Measurements from ENCODE around the gene GUCA2A.

Gene GUCA2A

DNA sequence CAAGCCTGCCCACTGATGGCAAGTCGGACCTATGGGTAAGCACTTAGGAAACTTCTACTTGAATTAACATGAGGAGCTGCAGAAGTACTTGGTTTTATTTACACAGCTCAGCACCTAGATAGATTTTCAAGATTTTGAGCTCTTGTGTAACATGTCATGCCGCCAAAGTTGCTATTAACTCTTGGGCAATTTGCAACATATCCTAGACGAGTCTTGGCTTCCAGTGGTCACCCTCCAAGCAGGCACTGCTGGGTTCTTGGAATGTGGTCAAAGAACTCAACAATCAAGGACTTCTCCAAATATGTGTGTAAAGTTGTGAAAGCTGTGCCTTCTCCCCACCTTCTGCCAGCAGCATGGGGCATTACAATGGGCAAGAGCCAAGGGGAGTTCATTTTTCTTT lies 29.1 kb downstream of the GUCA2A start:
- no peak overlapping the region for H2AFZ ChIP-seq (ENCODE audit: low read length)
- H3K4ac ChIP-seq (ENCODE audit: low read length), result no peak overlapping the region
- H3K4me2 ChIP-seq (ENCODE audit: insufficient read depth, low read length, poor library complexity, severe bottlenecking), result no peak overlapping the region
- H3K27me3 ChIP-seq (ENCODE audit: control insufficient read depth in 3 of 3, insufficient read depth in 3 of 3, low read depth in 1 of 3, low read length in 3 of 3), result peaks cover 0 to 2% (median 0%) of the 10 kb centered on the region in 3 experiments
- no peak overlapping the region for H3K27ac ChIP-seq (replicated peaks; ENCODE audit: low read length)
- no peak overlapping the region for H3K4me3 ChIP-seq (ENCODE audit: low read length in 2 of 2)
- no peak overlapping the region for H3K9ac ChIP-seq (ENCODE audit: low read depth, low read length, poor library complexity)
- no peak overlapping the region for H3K14ac ChIP-seq (ENCODE audit: low read length)
- no peak overlapping the region for H3K23ac ChIP-seq (ENCODE audit: low read depth, low read length, poor library complexity)
- no peak overlapping the region for H2BK5ac ChIP-seq (ENCODE audit: low read length)
- H3K4me1 ChIP-seq (ENCODE audit: control insufficient read depth in 2 of 2, insufficient read depth in 1 of 2, low read depth in 1 of 2, low read length in 2 of 2), result peaks cover 2 to 9% of the 10 kb centered on the region in 2 donors
- H3K9me3 ChIP-seq (replicated peaks in 1 of 2; ENCODE audit: control insufficient read depth in 2 of 2, insufficient read depth in 1 of 2, low read depth in 1 of 2, low read length in 2 of 2), result no peaks in the 10 kb centered on the region
- no peak overlapping the region for H3K18ac ChIP-seq (ENCODE audit: low read length)
- no peaks in the 10 kb centered on the region for H3K36me3 ChIP-seq (replicated peaks in 1 of 2; ENCODE audit: control insufficient read depth in 2 of 2, insufficient read depth in 2 of 2, low read length in 2 of 2)
- no peaks in the 10 kb centered on the region for H3K79me1 ChIP-seq (ENCODE audit: low read depth, low read length)
- no peak overlapping the region for H2BK15ac ChIP-seq (ENCODE audit: low read length)
- no peak for DNase-seq (ENCODE audit: low spot score)
- H4K8ac ChIP-seq (ENCODE audit: low read depth, low read length), result no peak overlapping the region
- H2BK120ac ChIP-seq (ENCODE audit: low read depth, low read length), result no peak overlapping the region
- H2BK12ac ChIP-seq (ENCODE audit: low read length), result no peak overlapping the region
- no CpG with 5 or more reads among the region's 3 CpGs for WGBS, 2 donors (ENCODE audit: extremely low coverage in 2 of 2, insufficient read length in 2 of 2, insufficient replicate concordance in 1 of 2)
- no peak overlapping the region for H4K91ac ChIP-seq (ENCODE audit: low read depth, low read length, poor library complexity)
- no peak overlapping the region for H2AK5ac ChIP-seq (ENCODE audit: low read depth, low read length)

DNA sequence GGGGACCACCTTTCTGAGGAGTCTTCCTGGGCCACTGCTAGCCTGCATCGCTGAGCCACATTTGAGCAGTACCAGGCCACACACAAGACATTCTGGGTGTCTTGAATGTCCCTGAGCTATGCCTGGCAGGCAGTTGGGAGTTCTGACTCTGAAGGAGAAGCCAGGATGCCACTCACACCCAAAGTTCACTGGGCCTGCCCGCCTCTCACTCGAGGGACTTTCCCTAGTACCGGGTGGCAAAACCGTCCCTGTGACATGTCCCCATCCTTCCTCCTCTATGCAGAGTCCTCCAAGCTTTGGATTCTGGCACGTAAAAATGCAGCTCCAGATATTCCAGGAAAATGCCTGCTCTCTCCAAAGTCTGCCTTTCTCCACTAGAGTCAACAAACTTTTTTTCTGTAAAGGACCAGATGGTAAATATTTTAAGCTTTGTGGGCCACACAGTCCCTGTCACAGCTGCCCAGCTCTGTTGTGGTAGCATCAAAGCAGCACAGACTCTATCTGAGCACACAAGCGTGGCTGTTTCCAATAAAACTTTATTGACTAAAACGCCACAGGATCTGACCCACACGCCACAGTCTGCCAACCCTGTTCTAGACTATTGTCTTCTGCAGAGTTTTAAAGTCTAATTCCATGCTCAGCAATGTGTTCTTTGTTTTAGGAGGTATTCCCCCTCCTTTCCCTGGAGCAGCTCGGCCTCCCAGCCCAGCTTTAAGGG lies 30.6 kb downstream of the GUCA2A start:
- Histone ChIP-seq H3K23ac (ENCODE audit: low read depth, low read length, poor library complexity) (no peak overlapping the region), H2BK12ac (ENCODE audit: low read length) (no peak overlapping the region), H2BK15ac (ENCODE audit: low read length) (no peak overlapping the region), H3K4me1 (ENCODE audit: control insufficient read depth in 2 of 2, insufficient read depth in 1 of 2, low read depth in 1 of 2, low read length in 2 of 2) (peaks cover 2 to 9% of the 10 kb centered on the region in 2 donors), H2BK120ac (ENCODE audit: low read depth, low read length) (no peak overlapping the region), H3K4me2 (ENCODE audit: insufficient read depth, low read length, poor library complexity, severe bottlenecking) (no peak overlapping the region), H3K27me3 (ENCODE audit: control insufficient read depth in 3 of 3, insufficient read depth in 3 of 3, low read depth in 1 of 3, low read length in 3 of 3) (peaks cover 0 to 10% (median 0%) of the 10 kb centered on the region in 3 experiments), H4K91ac (ENCODE audit: low read depth, low read length, poor library complexity) (no peak overlapping the region), H3K36me3 (replicated peaks in 1 of 2; ENCODE audit: control insufficient read depth in 2 of 2, insufficient read depth in 2 of 2, low read length in 2 of 2) (no peaks in the 10 kb centered on the region), H3K18ac (ENCODE audit: low read length) (no peak overlapping the region), H3K9me3 (replicated peaks in 1 of 2; ENCODE audit: control insufficient read depth in 2 of 2, insufficient read depth in 1 of 2, low read depth in 1 of 2, low read length in 2 of 2) (no peaks in the 10 kb centered on the region), H3K4ac (ENCODE audit: low read length) (no peak overlapping the region), H4K8ac (ENCODE audit: low read depth, low read length) (no peak overlapping the region), H2BK5ac (ENCODE audit: low read length) (no peak overlapping the region), H3K14ac (ENCODE audit: low read length) (no peak overlapping the region), H2AFZ (ENCODE audit: low read length) (no peak overlapping the region), H3K27ac (replicated peaks; ENCODE audit: low read length) (no peak overlapping the region), H2AK5ac (ENCODE audit: low read depth, low read length) (no peak overlapping the region), H3K79me1 (ENCODE audit: low read depth, low read length) (no peaks in the 10 kb centered on the region), H3K9ac (ENCODE audit: low read depth, low read length, poor library complexity) (no peak overlapping the region), H3K4me3 (ENCODE audit: low read length in 2 of 2) (no peak overlapping the region)
- WGBS, 2 donors (ENCODE audit: extremely low coverage in 2 of 2, insufficient read length in 2 of 2, insufficient replicate concordance in 1 of 2), result no CpG with 5 or more reads among the region's 10 CpGs
- no peak for DNase-seq (ENCODE audit: low spot score)

DNA sequence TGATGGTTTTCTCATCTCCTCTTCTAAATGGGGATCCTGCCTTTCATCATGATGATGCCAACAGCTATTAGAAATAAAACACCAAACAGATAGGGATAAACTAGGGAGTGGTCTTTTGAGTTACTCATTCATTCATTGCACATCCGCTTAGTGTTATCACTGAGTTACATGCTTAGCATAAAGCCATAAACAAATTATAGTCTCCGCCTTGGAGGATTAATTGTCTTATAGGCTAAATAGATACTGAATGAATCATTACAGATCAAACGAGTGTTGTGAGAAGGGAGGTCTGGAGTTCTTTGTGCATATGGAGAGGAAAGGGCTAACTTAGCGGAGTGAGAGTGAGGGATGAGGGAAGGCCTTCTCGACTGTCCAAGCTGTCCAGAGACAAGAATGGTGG lies 31.2 kb downstream of the GUCA2A start:
- Histone ChIP-seq H3K14ac (ENCODE audit: low read length) (no peak overlapping the region), H2BK15ac (ENCODE audit: low read length) (no peak overlapping the region), H3K79me1 (ENCODE audit: low read depth, low read length) (no peaks in the 10 kb centered on the region), H3K4me1 (ENCODE audit: control insufficient read depth in 2 of 2, insufficient read depth in 1 of 2, low read depth in 1 of 2, low read length in 2 of 2) (peaks cover 5 to 9% of the 10 kb centered on the region in 2 donors), H2BK5ac (ENCODE audit: low read length) (no peak overlapping the region), H4K8ac (ENCODE audit: low read depth, low read length) (no peak overlapping the region), H3K36me3 (replicated peaks in 1 of 2; ENCODE audit: control insufficient read depth in 2 of 2, insufficient read depth in 2 of 2, low read length in 2 of 2) (no peaks in the 10 kb centered on the region), H4K91ac (ENCODE audit: low read depth, low read length, poor library complexity) (no peak overlapping the region), H3K18ac (ENCODE audit: low read length) (no peak overlapping the region), H2BK12ac (ENCODE audit: low read length) (no peak overlapping the region), H2AK5ac (ENCODE audit: low read depth, low read length) (no peak overlapping the region), H3K23ac (ENCODE audit: low read depth, low read length, poor library complexity) (no peak overlapping the region), H3K27me3 (ENCODE audit: control insufficient read depth in 3 of 3, insufficient read depth in 3 of 3, low read depth in 1 of 3, low read length in 3 of 3) (peaks cover 0 to 10% (median 0%) of the 10 kb centered on the region in 3 experiments), H3K27ac (replicated peaks; ENCODE audit: low read length) (no peak overlapping the region), H3K9ac (ENCODE audit: low read depth, low read length, poor library complexity) (no peak overlapping the region), H3K9me3 (replicated peaks in 1 of 2; ENCODE audit: control insufficient read depth in 2 of 2, insufficient read depth in 1 of 2, low read depth in 1 of 2, low read length in 2 of 2) (no peaks in the 10 kb centered on the region), H2AFZ (ENCODE audit: low read length) (no peak overlapping the region), H3K4me2 (ENCODE audit: insufficient read depth, low read length, poor library complexity, severe bottlenecking) (no peak overlapping the region), H3K4me3 (ENCODE audit: low read length in 2 of 2) (no peak overlapping the region), H3K4ac (ENCODE audit: low read length) (no peak overlapping the region), H2BK120ac (ENCODE audit: low read depth, low read length) (no peak overlapping the region)
- no CpG with 5 or more reads among the region's 5 CpGs for WGBS, 2 donors (ENCODE audit: extremely low coverage in 2 of 2, insufficient read length in 2 of 2, insufficient replicate concordance in 1 of 2)
- no peak for DNase-seq (ENCODE audit: low spot score)

DNA sequence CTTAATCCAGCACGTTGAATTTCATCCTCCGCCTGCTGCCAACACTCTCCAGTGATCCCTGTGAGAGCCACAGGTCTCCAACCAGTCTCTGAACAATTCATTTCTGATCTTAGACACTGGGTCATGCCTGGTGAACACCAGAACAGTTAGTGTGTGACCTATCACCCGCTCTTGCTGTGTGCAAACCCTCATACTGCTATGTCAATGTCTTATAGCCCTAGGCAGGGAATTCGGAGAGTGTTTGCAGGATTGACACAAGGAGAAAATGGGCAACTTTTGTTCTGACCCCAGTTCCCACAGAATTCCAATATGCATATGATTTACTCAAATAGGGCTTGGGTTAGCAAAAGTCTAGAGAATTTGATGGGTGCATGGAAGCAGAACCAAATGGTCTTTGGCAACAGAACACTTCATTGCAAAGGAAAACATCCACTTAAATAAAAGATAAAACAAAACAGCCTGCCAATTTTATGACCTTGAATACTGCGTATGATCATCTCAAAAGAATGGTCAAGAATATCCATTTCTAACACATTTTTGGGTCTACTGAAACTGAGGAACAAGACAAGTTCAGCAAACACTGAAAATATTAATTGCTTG lies 34.4 kb downstream of the GUCA2A start:
- Histone ChIP-seq H3K23ac (ENCODE audit: low read depth, low read length, poor library complexity) (no peak overlapping the region), H3K4me3 (ENCODE audit: low read length in 2 of 2) (no peak overlapping the region), H2AFZ (ENCODE audit: low read length) (no peak overlapping the region), H4K91ac (ENCODE audit: low read depth, low read length, poor library complexity) (no peak overlapping the region), H4K8ac (ENCODE audit: low read depth, low read length) (no peak overlapping the region), H3K4me1 (ENCODE audit: control insufficient read depth in 2 of 2, insufficient read depth in 1 of 2, low read depth in 1 of 2, low read length in 2 of 2) (peaks cover 0 to 3% of the 10 kb centered on the region in 2 donors), H3K9me3 (replicated peaks in 1 of 2; ENCODE audit: control insufficient read depth in 2 of 2, insufficient read depth in 1 of 2, low read depth in 1 of 2, low read length in 2 of 2) (no peaks in the 10 kb centered on the region), H3K9ac (ENCODE audit: low read depth, low read length, poor library complexity) (no peak overlapping the region), H2BK12ac (ENCODE audit: low read length) (no peak overlapping the region), H3K4ac (ENCODE audit: low read length) (no peak overlapping the region), H2BK5ac (ENCODE audit: low read length) (no peak overlapping the region), H3K79me1 (ENCODE audit: low read depth, low read length) (no peaks in the 10 kb centered on the region), H2BK15ac (ENCODE audit: low read length) (no peak overlapping the region), H3K4me2 (ENCODE audit: insufficient read depth, low read length, poor library complexity, severe bottlenecking) (no peak overlapping the region), H2AK5ac (ENCODE audit: low read depth, low read length) (no peak overlapping the region), H2BK120ac (ENCODE audit: low read depth, low read length) (no peak overlapping the region), H3K14ac (ENCODE audit: low read length) (no peak overlapping the region), H3K18ac (ENCODE audit: low read length) (no peak overlapping the region), H3K36me3 (replicated peaks in 1 of 2; ENCODE audit: control insufficient read depth in 2 of 2, insufficient read depth in 2 of 2, low read length in 2 of 2) (no peaks in the 10 kb centered on the region), H3K27ac (replicated peaks; ENCODE audit: low read length) (no peak overlapping the region), H3K27me3 (ENCODE audit: control insufficient read depth in 3 of 3, insufficient read depth in 3 of 3, low read depth in 1 of 3, low read length in 3 of 3) (peaks cover 0 to 12% (median 0%) of the 10 kb centered on the region in 3 experiments)
- no CpG with 5 or more reads among the region's 5 CpGs for WGBS, 2 donors (ENCODE audit: extremely low coverage in 2 of 2, insufficient read length in 2 of 2, insufficient replicate concordance in 1 of 2)
- DNase-seq (ENCODE audit: low spot score), result no peak
